Measurements from ENCODE around the gene EEF2. TPM values are rescaled to one million over a fixed set of nuclear protein-coding genes. Genes with fewer than 3 reads are reported as not detected.
"Not testable (repeated sequence)": the region's sequence is repeated elsewhere in the genome, so short reads cannot be mapped to it uniquely, and the experiment has no call there.

EEF2 gene
- polyA plus RNA-seq, 1 donor from 2014 or later: 716 TPM

DNA sequence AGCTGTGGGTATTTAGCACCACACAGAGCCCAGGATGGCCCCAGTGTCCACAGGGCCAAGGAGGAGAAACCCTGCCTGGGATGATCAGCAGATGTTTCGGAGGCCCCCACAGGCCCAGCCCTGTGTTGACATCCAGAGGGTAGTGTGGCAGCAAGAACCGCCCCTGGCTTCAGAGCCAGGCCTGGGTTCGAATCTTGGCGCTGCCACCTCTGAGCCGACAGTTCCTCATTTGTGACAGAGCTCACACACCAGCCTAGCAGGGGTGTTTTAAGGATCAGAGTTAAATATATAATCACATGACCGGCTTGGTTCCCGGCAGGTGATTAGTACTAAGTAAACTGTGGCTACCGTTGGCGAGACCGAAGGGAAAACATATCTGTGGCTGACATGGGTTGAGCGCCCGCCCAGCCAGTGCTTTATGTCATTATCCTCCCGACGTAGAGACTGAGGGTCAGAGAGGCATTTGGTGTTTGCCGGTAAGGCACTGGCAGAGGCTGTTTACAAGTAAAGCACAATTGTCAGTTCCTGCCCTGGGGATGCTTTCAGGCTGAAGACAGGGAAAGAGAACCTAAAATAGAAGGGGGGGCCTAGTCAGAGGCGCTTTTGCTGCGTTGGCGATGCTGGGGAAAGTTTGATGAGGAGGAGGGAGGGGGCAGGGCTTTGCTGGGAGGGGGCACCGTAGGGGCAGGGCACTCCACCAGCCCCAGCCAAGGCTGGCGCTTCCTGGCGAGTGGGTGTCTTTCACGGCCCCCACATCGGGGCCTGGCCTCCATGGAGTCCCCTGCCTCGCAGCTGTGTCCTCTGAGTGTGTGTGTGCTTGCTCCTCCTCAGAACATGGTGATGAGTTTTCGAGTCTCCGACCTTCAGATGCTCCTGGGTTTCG, 27.1 kb upstream of the EEF2 start:
- peaks cover 22% of the 10 kb centered on the region for H4K20me1 ChIP-seq (ENCODE audit: insufficient read depth)
- no peak for TF ChIP-seq TAF1 (IDR thresholded peaks at IDR 0.05; ENCODE audit: low read depth)
- TF ChIP-seq, protein P1, sequence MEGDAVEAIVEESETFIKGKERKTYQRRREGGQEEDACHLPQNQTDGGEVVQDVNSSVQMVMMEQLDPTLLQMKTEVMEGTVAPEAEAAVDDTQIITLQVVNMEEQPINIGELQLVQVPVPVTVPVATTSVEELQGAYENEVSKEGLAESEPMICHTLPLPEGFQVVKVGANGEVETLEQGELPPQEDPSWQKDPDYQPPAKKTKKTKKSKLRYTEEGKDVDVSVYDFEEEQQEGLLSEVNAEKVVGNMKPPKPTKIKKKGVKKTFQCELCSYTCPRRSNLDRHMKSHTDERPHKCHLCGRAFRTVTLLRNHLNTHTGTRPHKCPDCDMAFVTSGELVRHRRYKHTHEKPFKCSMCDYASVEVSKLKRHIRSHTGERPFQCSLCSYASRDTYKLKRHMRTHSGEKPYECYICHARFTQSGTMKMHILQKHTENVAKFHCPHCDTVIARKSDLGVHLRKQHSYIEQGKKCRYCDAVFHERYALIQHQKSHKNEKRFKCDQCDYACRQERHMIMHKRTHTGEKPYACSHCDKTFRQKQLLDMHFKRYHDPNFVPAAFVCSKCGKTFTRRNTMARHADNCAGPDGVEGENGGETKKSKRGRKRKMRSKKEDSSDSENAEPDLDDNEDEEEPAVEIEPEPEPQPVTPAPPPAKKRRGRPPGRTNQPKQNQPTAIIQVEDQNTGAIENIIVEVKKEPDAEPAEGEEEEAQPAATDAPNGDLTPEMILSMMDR (IDR thresholded peaks at IDR 0.05; ENCODE audit: poor library complexity, severe bottlenecking): no peak
- TF ChIP-seq REST (IDR thresholded peaks at IDR 0.05; ENCODE audit: borderline replicate concordance): no peak
- TF ChIP-seq POLR2AphosphoS5 (IDR thresholded peaks at IDR 0.05): no peak
- TF ChIP-seq EP300 (conservative IDR thresholded peaks at IDR 0.05; ENCODE audit: poor library complexity, severe bottlenecking): no peak
- TF ChIP-seq SMC3 (conservative IDR thresholded peaks at IDR 0.05; ENCODE audit: poor library complexity): no peak
- TF ChIP-seq RAD21 (conservative IDR thresholded peaks at IDR 0.05): no peak
- TF ChIP-seq MXI1 (conservative IDR thresholded peaks at IDR 0.05; ENCODE audit: poor library complexity, severe bottlenecking): no peak
- TF ChIP-seq EZH2 (IDR thresholded peaks at IDR 0.05; ENCODE audit: borderline replicate concordance, insufficient read depth, low read length, poor library complexity, severe bottlenecking): no peak
- H3K36me3 ChIP-seq (ENCODE audit: insufficient read depth, low read length): no peaks in the 10 kb centered on the region
- H3K4me3 ChIP-seq (ENCODE audit: low read length): no peak overlapping the region
- H3K27me3 ChIP-seq (ENCODE audit: insufficient read depth, low read depth, low read length): no peaks in the 10 kb centered on the region
- H3K27ac ChIP-seq (ENCODE audit: low read length): no peak overlapping the region
- H3K9me3 ChIP-seq (ENCODE audit: low read length): no peaks in the 10 kb centered on the region
- peaks cover 40% of the 10 kb centered on the region for H3K79me2 ChIP-seq (replicated peaks; ENCODE audit: insufficient read depth, low read length)
- no peak overlapping the region for H3K4me2 ChIP-seq (ENCODE audit: low read length)
- H3K9ac ChIP-seq (ENCODE audit: low read length): no peak overlapping the region
- no peaks in the 10 kb centered on the region for H3K9me2 ChIP-seq (ENCODE audit: insufficient read depth, low read length)
- no peaks in the 10 kb centered on the region for H3F3A ChIP-seq (ENCODE audit: insufficient read depth, low read length, poor library complexity, severe bottlenecking)
- H2AFZ ChIP-seq (ENCODE audit: low read depth, low read length): no peak overlapping the region

GRCh38 chr19:4011430-4011829, 26.2 kb upstream of the EEF2 start:
- Histone ChIP-seq H4K20me1 (ENCODE audit: insufficient read depth) (peaks cover 17% of the 10 kb centered on the region), H3K4me3 (ENCODE audit: low read length) (peak overlapping the region; percentile 35), H3K79me2 (replicated peaks; ENCODE audit: insufficient read depth, low read length) (peaks cover 40% of the 10 kb centered on the region)
- H3F3A ChIP-seq (ENCODE audit: insufficient read depth, low read length, poor library complexity, severe bottlenecking); H3K9me3 ChIP-seq (ENCODE audit: low read length); H3K9me2 ChIP-seq (ENCODE audit: insufficient read depth, low read length); H3K4me2 ChIP-seq (ENCODE audit: low read length); H3K36me3 ChIP-seq (ENCODE audit: insufficient read depth, low read length); H3K9ac ChIP-seq (ENCODE audit: low read length); H3K27me3 ChIP-seq (ENCODE audit: insufficient read depth, low read depth, low read length); H2AFZ ChIP-seq (ENCODE audit: low read depth, low read length); H3K27ac ChIP-seq (ENCODE audit: low read length): not testable (repeated sequence)

Measured in neural cell (in vitro differentiated cells).